Immature natural killer cell (primary cell): ENCODE measurements around the gene ITGB5. TPM values are rescaled to one million over a fixed set of nuclear protein-coding genes. Genes with fewer than 3 reads are reported as not detected.
A peak's percentile ranks its signal among the peaks of the same experiment; 100 is the strongest.
"Not testable (repeated sequence)": the region's sequence is repeated elsewhere in the genome, so short reads cannot be mapped to it uniquely, and the experiment has no call there.

Experiments
- DNase-seq, 3 donors: peaks; one replicate each; pipeline ENCODE4 v3.0.0; 2022; ENCODE audit warnings: mixed read lengths in 1 of 3
- H3K27ac Mint-ChIP-seq, 6 donors: one replicate each; pipeline ENCODE4 v1.8.0; 2020; ENCODE audit warnings: mixed read lengths in 6 of 6, mild to moderate bottlenecking in 5 of 6, inconsistent platforms in 4 of 6, moderate library complexity in 3 of 6
- H3K27me3 Mint-ChIP-seq, 3 donors: one replicate each; pipeline ENCODE4 v1.8.0; 2020 to 2021; ENCODE audit warnings: low read depth in 3 of 3, mild to moderate bottlenecking in 3 of 3, mixed read lengths in 3 of 3, moderate library complexity in 3 of 3, inconsistent platforms in 1 of 3
- H3K36me3 Mint-ChIP-seq, 3 donors: one replicate each; pipeline ENCODE4 v1.8.0; 2020; ENCODE audit warnings: mixed read lengths in 3 of 3, inconsistent platforms in 2 of 3, mild to moderate bottlenecking in 2 of 3
- H3K4me1 Mint-ChIP-seq, 2 donors: one replicate each; pipeline ENCODE4 v1.8.0; 2020; ENCODE audit warnings: inconsistent platforms in 2 of 2, mild to moderate bottlenecking in 2 of 2, mixed read lengths in 2 of 2, moderate library complexity in 1 of 2
- H3K4me3 Mint-ChIP-seq, 5 donors: one replicate each; pipeline ENCODE4 v1.8.0; 2020; ENCODE audit warnings: mild to moderate bottlenecking in 5 of 5, mixed read lengths in 5 of 5, inconsistent platforms in 3 of 5, moderate library complexity in 3 of 5
- H3K9me3 Mint-ChIP-seq, 6 donors: one replicate each; pipeline ENCODE4 v1.8.0; 2020; ENCODE audit warnings: mild to moderate bottlenecking in 6 of 6, mixed read lengths in 6 of 6, inconsistent platforms in 4 of 6, moderate library complexity in 3 of 6
- polyA plus RNA-seq, 3 donors: library from polyadenylated mRNA; unstranded; fragments of 300-500 nt; fragmentation: Illumina TruSeq; gene quantifications; one replicate each; pipeline ENCODE4 v1.2.3, GENCODE V29; 2021

ITGB5 gene
- polyA plus RNA-seq, 3 donors from 2014 or later: 0.52 to 1.1 TPM; not detected in 1

DNA sequence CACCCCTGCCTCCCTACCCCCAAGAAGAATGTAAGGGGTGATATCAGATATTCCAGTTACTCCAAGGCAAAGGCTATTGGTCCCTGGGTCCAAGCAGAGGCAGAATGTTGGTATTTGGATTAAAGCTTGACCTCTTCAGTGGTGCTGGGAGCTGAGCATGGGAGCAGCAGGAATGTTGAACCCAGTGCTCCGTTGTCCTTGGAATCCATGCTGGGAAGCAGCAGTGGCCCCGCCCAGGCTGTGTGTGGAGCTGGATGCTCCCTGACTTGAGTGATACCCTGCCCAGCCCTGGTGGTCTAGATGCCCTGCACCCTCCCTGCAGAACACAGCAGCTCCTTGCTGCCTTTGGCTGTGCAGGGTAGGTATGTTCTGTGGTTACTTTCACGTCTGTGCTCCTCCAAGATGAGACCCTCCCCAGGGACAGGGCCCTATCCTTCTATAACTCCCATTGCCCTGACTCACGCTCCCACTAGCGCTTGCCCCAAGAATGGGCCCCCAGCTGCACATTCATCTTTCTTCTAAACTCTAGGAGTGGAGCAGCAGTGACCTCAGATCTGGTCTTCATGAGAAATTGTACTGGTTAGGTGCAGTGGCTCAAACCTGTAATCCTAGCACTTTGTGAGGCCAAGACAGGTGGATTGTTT lies 121.8 kb downstream of the ITGB5 start:
- Mint-ChIP-seq H3K36me3 (no peaks in the 10 kb centered on the region), H3K4me3 (no peak overlapping the region), H3K4me1 (peaks cover 5 to 9% of the 10 kb centered on the region in 2 donors), H3K27ac (no peak overlapping the region), H3K9me3 (no peaks in the 10 kb centered on the region), H3K27me3 (no peaks in the 10 kb centered on the region)
- DNase-seq: no peak

DNA sequence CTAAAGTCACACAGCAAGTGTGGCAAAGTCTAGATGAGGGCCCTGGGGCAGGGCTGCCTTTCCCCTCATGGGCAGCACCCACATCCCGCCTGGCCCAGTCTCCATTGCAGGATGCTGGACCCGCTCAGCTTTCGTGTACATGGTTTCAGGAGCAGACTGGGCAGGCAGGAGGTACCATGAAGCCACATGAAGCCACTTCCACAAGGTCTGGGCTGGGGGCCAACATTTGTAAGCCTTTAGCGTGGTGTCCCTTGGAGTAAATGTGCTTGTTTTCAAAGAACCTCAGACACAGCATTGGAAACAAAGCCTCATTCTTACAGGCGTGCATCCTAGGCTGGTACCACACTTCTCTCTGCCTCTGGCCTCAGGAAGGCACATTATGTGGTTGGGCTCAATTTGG lies 122.4 kb downstream of the ITGB5 start:
- Mint-ChIP-seq H3K9me3 (no peaks in the 10 kb centered on the region), H3K4me3 (no peak overlapping the region), H3K36me3 (no peaks in the 10 kb centered on the region), H3K4me1 (peaks cover 5 to 9% of the 10 kb centered on the region in 2 donors), H3K27me3 (peaks cover 0 to 2% (median 0%) of the 10 kb centered on the region in 3 donors), H3K27ac (no peak overlapping the region)
- DNase-seq: no peak

DNA sequence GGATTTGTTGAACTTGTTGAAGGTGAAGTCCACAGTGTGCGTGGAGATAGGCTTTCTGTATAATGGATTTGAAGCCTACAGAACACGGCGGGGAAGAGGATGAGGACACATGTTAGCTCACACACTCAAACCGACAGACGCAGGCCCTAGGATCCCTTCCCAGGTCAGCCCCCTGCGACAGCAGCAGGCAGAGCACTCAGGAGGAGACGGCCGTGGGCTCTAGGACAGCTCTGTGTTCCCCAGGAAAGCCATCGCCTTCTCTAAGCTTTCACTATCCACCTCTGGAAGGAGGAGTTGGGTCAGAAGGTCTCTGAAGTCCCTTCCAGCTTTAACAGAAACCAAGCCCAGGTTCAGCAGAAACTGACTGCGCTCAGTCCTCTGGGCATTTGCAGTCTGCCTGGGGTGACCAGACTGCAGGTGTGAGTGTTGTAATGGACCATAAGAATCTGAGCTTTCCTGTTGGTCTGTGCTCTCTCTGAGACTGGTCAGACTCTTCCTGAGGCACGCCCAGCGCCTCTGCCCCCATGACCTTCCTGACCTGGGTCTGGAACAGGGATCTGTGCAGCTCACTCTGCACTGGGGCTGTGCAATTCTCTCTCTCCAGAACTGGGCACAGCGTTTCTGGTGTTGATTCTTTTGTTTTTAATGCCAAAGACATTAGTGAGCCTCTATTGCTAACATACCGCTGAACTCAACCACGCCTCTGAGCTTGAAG lies 123.4 kb downstream of the ITGB5 start:
- no peaks in the 10 kb centered on the region for H3K9me3 Mint-ChIP-seq
- H3K4me1 Mint-ChIP-seq: peaks cover 5 to 9% of the 10 kb centered on the region in 2 donors
- DNase-seq: no peak
- H3K4me3 Mint-ChIP-seq: no peak overlapping the region
- no peak overlapping the region for H3K27ac Mint-ChIP-seq
- no peaks in the 10 kb centered on the region for H3K36me3 Mint-ChIP-seq
- H3K27me3 Mint-ChIP-seq: peaks cover 0 to 2% (median 2%) of the 10 kb centered on the region in 3 donors

DNA sequence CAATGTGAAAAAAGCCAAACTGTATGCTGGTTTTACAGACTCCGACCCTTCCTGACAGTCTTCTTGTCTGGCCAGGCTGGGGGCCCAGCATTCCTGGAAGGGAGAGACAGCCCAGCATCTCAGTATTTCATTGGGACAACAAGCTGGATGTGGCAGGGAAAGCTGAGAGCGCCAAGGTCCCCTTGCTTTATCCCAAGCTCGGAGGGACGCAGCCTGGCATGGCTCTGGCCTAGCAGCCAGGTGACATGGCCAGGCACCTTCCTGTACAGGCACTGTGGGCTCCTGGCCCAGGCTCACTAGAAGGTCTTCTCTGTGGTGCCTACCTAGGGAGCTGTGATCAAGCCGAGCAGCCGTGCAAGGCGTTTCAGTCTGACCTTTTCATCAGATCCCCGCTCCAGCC lies 124.0 kb downstream of the ITGB5 start:
- H3K27ac Mint-ChIP-seq: no peak overlapping the region
- no peaks in the 10 kb centered on the region for H3K36me3 Mint-ChIP-seq
- peaks cover 0 to 2% (median 2%) of the 10 kb centered on the region in 3 donors for H3K27me3 Mint-ChIP-seq
- H3K4me3 Mint-ChIP-seq: no peak overlapping the region
- DNase-seq: no peak
- H3K4me1 Mint-ChIP-seq: peaks cover 5 to 9% of the 10 kb centered on the region in 2 donors
- no peaks in the 10 kb centered on the region for H3K9me3 Mint-ChIP-seq

DNA sequence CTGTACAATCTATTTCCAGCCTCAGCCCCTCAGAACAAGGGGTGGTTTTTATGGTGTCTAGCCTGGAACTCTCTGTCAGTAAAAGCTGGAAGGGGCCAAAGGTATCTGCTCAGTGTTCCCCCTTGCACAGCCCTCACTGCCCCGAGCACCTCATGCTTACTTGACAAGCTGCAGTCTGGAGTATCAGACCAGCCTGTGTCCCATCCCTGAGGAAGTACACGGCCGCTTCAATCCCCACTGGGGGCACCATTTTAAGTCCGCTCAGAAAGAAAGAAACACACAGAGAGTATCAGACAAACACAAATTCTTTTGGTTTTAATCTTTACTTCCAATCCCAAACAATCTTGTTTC lies 124.5 kb downstream of the ITGB5 start:
- H3K4me1 Mint-ChIP-seq: peaks cover 5 to 9% of the 10 kb centered on the region in 2 donors
- no peak overlapping the region for H3K27ac Mint-ChIP-seq
- H3K4me3 Mint-ChIP-seq: no peak overlapping the region
- peaks cover 0 to 2% (median 2%) of the 10 kb centered on the region in 3 donors for H3K27me3 Mint-ChIP-seq
- no peaks in the 10 kb centered on the region for H3K36me3 Mint-ChIP-seq
- DNase-seq: no peak
- no peaks in the 10 kb centered on the region for H3K9me3 Mint-ChIP-seq

DNA sequence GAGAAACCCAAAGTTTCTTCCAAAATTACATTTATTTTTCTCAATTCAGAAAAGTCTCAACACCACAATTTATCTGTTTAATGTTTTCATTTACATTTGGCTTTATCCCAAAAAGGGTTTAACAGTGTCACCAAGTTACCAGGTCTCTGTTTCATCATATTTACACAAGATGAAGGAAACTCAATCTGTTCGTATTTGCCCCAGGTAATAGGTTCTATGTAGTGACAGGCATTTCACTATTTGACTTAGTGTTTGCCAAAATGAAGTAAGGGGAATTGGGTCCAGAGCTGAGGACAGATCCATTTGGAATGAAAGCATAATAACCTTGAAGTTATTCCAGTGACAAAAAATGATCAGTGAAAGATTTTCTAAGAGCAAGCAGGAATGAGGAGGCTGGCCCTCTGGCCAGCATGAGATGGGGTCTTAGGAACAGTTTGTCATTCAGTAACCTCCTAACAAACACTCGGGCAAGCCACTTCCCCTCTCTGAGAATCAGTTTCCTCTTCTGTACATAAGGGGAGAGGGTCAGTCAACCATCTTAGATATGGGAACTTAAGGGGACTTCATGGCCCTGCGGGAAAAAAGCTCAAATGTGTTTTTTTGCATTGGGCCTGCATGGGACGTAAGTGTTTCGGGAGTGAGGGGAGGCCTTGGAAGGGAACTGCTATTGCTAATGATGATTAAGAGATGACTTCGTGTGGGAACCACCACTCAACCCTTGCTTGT lies 125.1 kb downstream of the ITGB5 start:
- Mint-ChIP-seq H3K4me1 (peaks cover 5 to 9% of the 10 kb centered on the region in 2 donors), H3K27me3 (peaks cover 0 to 2% (median 2%) of the 10 kb centered on the region in 3 donors), H3K4me3 (peak overlapping the region in 1 of 5 donors; percentile 84), H3K9me3 (no peaks in the 10 kb centered on the region), H3K27ac (peak overlapping the region in 1 of 6 donors; percentile 25), H3K36me3 (no peaks in the 10 kb centered on the region)
- no peak for DNase-seq

DNA sequence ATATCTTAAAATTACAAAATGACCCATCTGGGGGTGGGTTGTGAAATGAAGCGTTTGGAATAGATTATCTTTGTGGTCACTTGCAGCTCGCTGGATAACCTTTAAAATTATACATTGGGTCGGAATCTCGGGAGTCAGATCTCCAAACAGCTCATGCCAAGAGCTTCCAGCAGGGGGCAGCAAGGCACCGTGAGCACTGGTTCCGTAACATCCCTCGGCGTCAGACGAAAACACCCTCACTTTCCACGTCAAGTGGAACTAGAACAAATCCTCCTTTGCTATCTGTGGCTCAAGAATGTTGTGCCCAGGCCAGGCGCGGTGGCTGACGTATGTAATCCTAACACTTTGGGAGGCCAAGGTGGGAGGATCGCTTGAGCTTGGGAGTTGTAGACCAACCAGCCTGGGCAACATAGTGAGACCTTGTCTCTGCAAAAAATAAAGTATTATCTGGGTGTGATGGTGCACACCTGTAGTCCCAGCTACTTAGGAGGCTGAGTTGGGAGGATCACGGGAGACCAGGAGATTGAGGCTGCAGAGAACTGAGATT lies 125.8 kb downstream of the ITGB5 start:
- H3K27me3 Mint-ChIP-seq: peaks cover 0 to 3% (median 2%) of the 10 kb centered on the region in 3 donors
- H3K9me3 Mint-ChIP-seq: no peaks in the 10 kb centered on the region
- H3K4me3 Mint-ChIP-seq: peak overlapping the region; percentile 48 to 84 (median 67)
- peak; percentile 66 to 73 (median 69) for DNase-seq
- H3K36me3 Mint-ChIP-seq: no peaks in the 10 kb centered on the region
- peaks cover 5 to 9% of the 10 kb centered on the region in 2 donors for H3K4me1 Mint-ChIP-seq
- peak overlapping the region in 4 of 6 donors; percentile 50 to 78 (median 62) for H3K27ac Mint-ChIP-seq

DNA sequence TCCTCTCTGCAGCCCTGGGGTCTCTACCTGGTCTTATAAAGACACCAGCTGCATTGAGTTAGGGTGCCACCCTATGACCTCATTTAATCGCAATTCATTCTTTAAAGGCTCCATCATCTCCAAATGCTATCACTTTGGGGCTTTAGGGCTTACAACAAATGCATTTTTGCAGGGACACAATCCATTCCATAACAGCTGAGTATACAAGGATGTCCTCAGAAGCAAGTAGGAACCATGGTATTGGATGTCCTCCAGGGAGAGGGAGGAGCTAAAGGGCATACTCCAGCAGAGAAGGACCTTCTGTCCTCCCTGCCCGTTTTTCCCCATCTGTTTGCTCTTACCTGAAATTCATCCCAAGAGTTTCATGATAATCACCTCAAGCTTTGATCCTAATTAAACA lies 126.6 kb downstream of the ITGB5 start:
- H3K4me3 Mint-ChIP-seq: no peak overlapping the region
- H3K36me3 Mint-ChIP-seq: no peaks in the 10 kb centered on the region
- H3K4me1 Mint-ChIP-seq: peaks cover 5 to 9% of the 10 kb centered on the region in 2 donors
- H3K27ac Mint-ChIP-seq: peak overlapping the region in 1 of 6 donors; percentile 36
- peaks cover 0 to 3% (median 2%) of the 10 kb centered on the region in 3 donors for H3K27me3 Mint-ChIP-seq
- H3K9me3 Mint-ChIP-seq: no peaks in the 10 kb centered on the region
- DNase-seq: no peak

DNA sequence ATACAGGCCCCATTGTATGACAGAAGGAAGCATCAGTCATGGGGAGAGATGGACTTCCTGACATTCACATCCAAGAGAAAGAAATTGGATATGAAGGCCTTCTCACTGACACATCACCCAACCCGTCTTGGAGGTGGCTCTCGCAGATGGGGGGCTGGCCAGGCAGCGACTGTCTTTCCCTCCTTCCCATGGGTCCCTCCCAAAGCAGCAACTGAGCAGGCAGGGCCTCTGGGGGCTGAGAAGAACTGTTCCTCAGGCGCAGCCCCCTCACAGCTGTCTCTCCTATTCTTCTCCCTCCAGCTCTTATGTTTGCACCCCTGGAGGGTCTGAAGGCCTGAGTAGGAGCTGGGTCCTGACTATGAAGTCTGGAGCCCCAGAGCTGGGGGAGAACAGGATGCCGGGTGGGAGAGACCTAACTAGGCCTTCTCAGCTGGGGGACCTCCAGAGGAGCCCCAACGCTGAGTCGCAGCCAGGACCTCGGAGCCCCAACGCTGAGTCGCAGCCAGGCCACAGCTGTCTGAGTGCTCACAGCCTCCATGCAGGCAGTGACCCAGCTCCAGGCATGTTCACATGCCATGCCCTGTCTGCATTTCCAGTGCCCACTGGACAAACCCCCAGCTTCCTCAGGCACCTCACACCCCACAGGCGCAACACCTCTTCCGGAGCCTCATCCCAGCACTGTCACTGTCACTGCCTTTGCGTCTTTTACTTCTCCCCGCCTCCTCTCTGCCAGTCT lies 127.3 kb downstream of the ITGB5 start:
- Mint-ChIP-seq H3K36me3 (no peaks in the 10 kb centered on the region), H3K4me3 (no peak overlapping the region), H3K27ac (no peak overlapping the region), H3K9me3 (no peaks in the 10 kb centered on the region), H3K4me1 (peaks cover 5 to 9% of the 10 kb centered on the region in 2 donors), H3K27me3 (peaks cover 0 to 5% (median 2%) of the 10 kb centered on the region in 3 donors)
- no peak for DNase-seq

DNA sequence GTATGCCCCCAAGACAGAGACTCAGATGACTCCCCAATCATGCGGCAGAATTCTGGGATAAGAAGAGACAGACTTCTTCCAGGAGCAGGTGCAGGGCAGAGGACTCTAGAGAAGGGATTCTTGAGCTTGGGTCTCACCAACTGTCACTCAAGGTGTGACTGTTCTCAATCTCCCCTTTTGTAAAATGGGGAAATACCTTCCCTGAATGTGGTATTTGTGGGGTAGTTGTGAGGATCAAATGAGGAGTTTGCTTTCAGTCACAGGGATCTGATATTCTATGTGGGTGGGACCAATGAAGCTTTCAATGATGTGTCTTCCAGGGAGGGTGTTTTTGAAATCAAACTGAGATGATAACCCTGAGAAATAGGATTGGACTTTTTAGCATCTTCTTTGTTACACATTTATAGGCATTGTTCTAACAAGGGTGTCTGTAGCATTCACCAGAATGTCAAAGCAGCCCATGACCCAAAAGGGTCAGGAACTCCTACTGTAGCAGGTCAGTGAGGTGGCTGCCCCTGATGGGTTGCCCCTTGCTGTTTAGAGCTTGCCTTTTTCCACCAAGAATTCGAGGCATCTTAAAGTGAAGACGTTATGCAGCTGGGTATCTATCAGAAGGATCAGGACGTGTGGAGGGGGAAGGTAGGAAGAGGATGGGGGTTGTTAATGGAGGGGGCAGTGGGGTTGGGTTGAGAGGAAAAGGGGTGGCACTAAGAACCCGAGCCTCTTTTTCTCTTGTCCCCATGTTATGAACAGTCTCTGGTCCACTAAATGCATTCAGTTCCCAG lies 128.1 kb downstream of the ITGB5 start:
- Mint-ChIP-seq H3K4me3 (no peak overlapping the region), H3K27me3 (peaks cover 0 to 5% (median 2%) of the 10 kb centered on the region in 3 donors), H3K36me3 (no peaks in the 10 kb centered on the region), H3K9me3 (no peaks in the 10 kb centered on the region), H3K4me1 (peaks cover 5 to 9% of the 10 kb centered on the region in 2 donors), H3K27ac (no peak overlapping the region)
- no peak for DNase-seq

DNA sequence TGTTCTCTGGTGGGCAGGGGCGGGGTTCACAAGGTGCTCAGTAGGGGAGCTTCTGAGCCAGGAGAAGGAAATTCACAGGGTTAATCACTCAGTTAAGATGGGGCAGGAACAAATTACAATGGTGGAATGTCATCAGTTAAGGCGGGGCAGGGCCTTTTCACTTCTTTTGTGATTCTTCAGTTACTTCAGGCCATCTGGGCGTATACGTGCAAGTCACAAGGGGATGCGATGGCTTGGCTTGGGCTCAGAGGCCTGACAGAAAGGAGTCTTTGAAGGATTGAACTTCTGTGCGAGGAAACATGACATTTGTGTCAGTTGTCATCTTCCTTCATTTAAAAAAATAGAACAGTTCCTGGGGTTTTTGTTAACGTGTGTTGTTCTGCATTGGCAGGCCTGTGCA lies 129.2 kb downstream of the ITGB5 start:
- H3K36me3 Mint-ChIP-seq, H3K27ac Mint-ChIP-seq, H3K27me3 Mint-ChIP-seq, DNase-seq, H3K4me1 Mint-ChIP-seq, H3K4me3 Mint-ChIP-seq, H3K9me3 Mint-ChIP-seq: not testable (repeated sequence)

DNA sequence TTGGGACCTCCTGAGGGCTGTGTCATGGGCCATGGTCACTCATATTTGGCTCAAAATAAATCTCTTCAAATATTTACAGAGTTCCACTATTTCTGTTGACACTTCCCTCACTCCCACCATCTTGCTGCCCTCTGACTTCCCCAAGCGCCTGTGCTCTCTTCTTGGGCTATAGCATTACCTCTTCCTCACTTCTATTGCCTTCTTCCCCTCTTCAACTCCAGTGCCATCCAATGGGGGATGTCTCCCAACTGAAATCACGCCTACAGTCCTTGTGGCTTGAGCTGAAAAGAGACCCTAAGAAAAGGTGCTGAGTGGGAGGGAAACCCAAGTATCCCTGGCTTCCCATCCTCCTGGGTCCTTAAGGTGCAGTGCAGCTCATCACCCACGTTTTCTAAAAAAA lies 135.1 kb downstream of the ITGB5 start:
- Mint-ChIP-seq H3K27ac (no peak overlapping the region), H3K36me3 (no peaks in the 10 kb centered on the region), H3K9me3 (no peaks in the 10 kb centered on the region), H3K4me3 (no peak overlapping the region), H3K4me1 (no peaks in the 10 kb centered on the region), H3K27me3 (peaks cover 2 to 5% (median 3%) of the 10 kb centered on the region in 3 donors)
- DNase-seq: no peak

DNA sequence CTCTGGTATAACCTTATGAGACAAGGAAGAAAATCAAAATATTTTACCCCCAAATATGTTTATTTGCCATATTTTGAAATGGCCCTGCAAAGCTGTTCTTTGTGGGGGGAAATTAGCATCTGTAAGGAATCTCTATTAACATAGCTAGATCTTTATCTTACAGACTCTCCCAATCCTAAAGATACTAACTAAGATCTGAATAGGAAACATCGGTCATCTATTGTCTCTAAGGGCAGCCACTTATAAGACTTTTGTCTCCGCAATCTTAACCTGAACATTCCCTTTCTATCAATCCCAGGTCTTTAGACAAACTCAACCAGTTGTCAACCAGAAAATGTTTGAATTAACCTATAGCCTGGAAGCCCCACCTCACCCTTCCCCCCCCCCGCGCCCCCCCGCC lies 135.7 kb downstream of the ITGB5 start:
- Mint-ChIP-seq H3K4me1 (no peaks in the 10 kb centered on the region), H3K27me3 (peaks cover 2 to 5% (median 3%) of the 10 kb centered on the region in 3 donors), H3K36me3 (no peaks in the 10 kb centered on the region), H3K4me3 (no peak overlapping the region), H3K27ac (no peak overlapping the region), H3K9me3 (no peaks in the 10 kb centered on the region)
- no peak for DNase-seq
